Fibroblast of the conjunctiva (primary cell): ENCODE results near the gene RPL14.

Experiments
- DNase-seq: peaks from one replicate; pipeline ENCODE4 v3.0.0-alpha.2; 2010; ENCODE audit warnings: low read depth

The RPL14 gene

DNA sequence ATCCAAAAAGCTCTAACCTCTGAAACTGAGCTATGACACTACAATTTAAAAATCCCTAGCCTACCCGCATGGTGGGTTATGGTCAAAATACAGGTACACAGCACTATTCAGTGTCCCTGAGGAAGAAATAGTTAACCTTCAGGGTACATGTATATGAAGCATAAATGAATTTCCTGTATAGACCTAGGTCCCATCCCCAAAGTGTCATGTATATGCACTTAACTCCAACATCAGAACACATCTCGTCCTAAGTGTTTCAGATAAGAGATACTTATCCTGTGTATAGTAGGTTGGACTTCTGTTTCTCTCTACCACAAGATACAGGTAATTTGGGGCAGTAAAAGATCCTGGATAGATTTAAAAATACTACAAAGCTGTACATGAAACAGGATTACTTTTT, 6.4 kb downstream of the RPL14 start:
- no peak for DNase-seq

DNA sequence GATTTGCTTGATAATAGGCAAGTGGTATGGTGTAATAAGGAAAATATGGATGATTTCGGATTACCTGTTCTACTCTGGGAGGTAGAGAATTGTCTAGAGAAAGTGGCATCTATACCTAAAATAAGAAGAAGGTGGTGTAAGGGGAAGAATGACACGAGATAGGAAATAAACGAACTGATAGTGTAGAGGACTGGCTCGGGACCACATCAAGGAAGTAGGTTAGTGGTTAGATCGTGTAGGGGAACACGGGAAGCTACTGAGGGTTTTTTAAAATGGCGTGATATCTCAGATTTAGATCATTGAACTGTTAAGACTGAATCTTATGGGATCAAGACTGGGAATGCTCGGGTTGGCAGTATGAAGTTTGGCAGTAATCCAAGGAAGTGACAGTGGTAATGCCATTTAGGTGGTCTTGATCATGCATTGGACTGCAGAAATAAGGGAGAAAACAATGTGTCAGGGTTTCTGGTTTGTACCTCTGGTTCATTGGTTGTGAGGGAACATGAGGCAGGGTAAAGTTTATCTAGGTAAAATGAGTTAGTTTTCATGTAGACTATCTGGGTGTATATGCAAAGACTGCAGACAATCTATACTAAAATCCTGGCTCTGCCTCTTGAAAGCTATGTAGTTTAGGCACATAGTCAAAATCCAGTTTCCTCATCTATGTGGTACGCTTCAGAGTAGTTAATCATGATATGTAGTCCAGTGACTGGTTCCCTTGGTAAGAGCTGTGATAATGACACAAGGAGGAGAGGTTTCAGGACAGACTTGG, 7.4 kb downstream of the RPL14 start:
- no peak for DNase-seq

DNA sequence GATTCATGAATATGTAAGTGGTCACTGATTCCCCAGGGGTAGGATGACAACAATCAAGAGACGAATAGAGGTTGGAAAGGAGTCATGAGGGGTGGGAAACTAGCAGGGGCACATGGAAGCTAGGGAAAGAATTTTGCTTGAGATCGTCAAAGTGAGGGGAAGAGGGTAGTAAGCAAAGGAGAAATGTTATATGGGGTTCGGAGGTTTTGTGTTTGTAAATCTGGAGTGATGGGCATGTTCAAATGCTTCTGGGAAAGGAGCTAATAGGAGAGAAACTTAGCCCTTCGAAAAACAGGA, 7.9 kb downstream of the RPL14 start:
- DNase-seq, result no peak

DNA sequence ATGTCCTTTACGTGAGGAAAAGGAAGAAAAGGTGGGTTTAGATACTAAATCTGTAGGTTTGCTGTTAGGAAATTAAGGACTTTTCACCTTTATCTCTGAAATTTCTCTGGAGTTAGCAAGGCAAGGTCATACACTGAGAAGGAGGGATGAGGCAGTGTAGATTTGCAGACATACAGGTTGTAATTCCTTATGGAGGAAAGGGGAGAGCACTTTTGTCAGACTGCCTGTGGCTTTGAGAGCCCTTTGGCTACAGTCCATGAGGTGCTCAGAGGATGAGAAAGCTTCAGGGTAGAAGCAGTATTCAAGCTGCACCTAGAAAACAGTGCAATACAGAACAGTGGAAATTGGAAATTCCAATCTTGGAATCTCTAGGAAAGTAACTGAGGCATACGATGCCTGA, 8.3 kb downstream of the RPL14 start:
- no peak for DNase-seq

DNA sequence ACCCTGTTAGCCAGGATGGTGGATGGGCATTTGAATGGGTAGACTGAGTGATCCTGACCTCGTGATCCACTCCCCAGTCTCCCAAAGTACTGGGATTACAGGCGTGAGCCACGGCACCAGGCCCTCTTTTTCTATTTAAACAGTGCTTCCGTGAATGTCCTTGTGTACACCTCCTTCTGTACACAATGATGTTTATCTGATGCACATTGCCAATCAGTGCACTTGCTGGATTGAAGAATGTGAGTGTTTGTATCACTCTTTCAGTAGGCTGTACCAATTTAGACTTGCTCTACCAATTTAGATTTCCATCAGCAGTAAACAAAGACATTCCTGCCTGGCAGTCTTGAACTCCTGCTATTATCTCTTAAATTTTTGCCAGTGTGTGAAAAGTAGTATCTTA, 10.9 kb downstream of the RPL14 start:
- DNase-seq, result no peak

DNA sequence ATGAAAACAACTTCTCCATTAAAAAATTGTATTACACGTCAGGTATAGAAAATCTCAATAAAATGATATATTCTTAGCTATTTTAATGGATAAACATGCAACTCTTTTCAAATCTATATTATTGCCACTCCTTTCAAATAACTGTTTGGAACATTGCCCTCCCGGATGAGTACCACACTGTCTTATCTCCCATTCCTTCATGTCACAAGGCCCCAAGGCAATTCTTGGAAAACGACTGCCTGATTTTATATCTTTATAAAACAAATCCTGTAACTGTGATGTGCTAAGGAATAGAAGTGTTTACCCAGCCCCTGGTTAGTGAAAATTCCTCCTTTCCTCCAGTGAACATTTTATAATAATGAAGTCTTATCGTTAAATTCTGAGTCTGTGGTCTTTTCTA, 13.6 kb downstream of the RPL14 start:
- DNase-seq, result no peak

DNA sequence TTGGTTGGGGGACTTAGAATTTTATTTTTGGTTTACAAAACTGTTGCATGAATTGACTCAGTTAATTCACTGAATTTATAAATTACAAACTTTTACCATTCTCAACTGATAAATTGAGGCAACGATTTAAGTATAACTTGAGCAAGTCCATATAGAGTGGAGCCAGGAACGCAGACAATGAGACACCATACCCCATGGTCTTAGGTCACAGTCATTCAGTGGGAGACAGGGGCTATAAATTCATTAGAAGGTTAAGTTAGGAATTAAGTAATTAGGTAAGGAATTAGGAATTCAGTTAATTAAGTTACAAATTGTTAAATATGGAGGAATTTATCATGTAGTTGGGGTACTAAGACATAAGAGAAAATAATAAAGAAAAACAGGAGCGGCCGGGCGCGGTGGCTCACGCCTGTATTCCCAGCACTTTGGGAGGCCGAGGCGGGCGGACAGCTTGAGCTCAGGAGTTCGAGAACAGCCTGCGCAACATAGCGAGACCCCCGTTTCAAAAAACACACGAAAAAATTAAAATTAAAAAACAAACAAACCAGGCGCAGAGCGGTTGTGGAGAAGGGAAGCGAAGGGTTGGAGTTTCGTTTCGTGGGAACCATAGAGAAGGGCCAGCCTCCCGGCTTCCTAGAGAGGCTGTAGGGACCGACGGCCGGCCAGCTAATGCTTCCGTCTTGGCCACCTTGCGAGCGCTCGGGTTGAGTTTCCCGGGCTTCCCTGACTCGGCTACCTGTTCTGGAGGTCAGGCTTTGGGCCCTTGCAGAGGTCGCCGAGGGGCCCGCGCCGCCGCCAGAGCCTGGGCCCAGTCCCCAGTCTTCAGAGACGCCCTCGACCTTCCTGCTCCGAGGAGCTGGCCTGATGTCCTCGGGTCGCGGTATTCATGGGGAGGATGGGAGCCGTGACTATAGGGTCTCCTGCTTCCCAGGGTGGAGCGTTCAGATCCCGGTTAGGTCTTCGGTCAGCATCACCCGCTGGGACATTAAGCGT, 19.6 kb downstream of the RPL14 start, which contains the start of gene ZNF619:
Gene ZNF619 (plus strand): TSS at position 645 of the 993 bp plus-strand sequence. CDS start 858 bp downstream, outside the sequence.
- peak; percentile 37 for DNase-seq

DNA sequence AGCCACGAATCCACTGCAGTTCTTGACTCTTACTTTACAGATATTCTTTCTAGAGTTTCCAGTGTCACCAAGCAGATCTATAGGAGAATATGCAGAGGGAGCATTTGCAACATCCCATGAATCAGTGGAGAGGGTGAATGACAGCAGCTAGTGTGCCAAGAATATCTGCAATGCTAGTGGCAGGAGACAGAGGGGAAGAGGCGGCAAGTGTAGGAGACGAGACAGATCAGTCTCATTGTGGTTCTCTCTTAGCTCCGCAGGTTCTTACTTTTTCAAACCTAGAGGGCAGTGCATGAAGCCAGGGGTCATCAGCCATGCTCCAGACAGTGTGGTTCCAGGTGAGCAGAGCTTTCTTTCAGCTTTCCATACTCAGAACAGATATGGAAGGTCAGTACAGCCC, 20.5 kb downstream of the RPL14 start:
- DNase-seq, result no peak

DNA sequence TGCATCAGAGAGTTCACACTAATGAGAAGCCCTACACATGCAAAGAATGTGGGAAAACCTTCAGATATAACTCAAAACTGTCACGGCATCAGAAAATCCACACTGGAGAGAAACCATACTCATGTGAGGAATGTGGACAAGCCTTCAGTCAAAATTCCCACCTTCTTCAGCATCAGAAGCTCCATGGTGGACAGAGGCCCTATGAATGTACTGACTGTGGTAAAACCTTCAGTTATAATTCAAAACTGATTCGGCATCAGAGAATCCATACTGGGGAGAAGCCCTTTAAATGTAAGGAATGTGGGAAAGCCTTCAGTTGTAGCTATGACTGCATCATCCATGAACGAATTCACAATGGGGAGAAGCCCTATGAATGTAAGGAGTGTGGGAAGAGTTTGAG, 30.0 kb downstream of the RPL14 start:
- no peak for DNase-seq

DNA sequence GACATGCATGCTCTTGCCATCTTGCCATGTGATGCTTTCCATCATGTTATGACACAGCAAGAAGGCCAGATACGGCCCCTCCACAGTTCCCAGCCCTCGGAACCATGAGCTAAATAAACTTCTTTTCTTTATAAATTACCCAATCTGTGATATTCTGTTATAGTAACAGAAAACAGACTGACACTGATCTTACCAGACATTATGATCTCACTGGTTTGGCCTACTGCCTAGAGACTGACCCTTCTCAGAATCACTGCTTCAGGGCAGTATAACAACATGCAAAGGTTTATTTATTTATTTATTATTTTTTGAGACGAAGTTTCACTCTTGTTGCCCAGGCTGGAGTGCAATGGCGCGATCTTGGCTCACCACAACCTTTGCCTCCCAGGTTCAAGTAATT, 33.8 kb downstream of the RPL14 start:
- DNase-seq, result peak; percentile 32

DNA sequence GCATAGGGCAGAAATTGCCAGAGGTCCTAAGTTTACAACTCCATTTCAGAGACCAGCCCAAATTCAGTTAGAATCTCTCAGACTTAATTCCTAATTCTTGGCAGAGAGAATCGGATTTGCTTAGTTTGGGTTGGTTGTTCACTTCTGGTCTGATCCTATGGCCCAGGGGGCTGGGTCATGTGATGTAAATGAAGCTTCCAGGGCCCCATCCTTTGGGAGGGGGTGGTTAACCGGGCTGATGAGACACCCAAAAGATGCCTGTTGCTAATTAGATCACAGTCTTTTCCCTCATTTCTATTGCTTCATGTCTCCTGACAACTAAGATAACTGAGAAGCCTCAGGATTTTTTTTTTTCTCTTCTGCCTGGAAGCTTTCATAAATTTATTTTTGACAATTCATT, 37.6 kb downstream of the RPL14 start:
- peak; percentile 12 for DNase-seq

DNA sequence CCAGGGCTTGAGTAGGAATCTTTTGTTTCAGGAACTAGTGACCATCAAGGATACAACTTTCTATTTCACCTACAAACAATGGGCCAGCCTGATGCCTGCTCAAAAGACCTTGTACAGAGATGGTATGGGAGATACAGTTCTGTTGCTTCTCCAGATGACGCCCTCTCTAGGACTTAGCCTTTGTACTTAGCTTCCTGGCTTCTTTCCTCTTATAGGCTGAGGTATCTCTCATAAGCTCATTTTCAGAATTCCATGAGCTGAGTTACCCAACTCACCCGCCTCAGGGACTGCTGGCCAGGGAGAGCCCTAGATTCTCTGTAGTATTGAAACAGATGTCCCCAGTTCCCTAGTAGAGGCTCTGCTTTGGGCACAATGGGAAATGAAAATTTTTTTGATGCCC, 40.1 kb downstream of the RPL14 start:
- no peak for DNase-seq

- DNase-seq, result no peak
Measured at GRCh38 chr3:40499952-40500351, 42.8 kb downstream of the RPL14 start.

DNA sequence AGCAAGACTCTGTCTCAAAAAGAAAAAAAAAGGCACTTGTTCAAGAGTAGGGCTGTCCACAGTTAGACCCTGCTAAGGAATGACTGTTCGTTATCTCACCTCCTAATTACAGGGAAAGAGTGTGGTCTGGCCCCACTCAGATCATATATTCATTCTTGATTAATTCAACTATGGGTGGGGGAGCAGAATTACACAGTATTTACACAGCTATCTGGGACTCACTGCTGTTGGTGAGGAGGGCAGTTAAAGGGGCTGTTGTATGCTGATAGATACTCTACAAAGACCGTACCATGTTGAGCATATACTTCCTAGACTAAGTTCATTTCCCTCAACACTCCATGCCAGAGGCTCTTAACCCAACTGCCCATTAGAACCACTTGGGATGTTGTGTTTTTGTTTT, 44.9 kb downstream of the RPL14 start:
- no peak for DNase-seq

GRCh38 chr3:40504636-40505430, 47.7 kb downstream of the RPL14 start:
- peak; percentile 64 for DNase-seq

GRCh38 chr3:40505599-40506462, 48.7 kb downstream of the RPL14 start, which contains the start of gene ZNF620:
Gene ZNF620, plus strand, starts transcription at chr3:40506039. Its CDS starts 314 bp downstream, at chr3:40506353.
- no peak for DNase-seq

DNA sequence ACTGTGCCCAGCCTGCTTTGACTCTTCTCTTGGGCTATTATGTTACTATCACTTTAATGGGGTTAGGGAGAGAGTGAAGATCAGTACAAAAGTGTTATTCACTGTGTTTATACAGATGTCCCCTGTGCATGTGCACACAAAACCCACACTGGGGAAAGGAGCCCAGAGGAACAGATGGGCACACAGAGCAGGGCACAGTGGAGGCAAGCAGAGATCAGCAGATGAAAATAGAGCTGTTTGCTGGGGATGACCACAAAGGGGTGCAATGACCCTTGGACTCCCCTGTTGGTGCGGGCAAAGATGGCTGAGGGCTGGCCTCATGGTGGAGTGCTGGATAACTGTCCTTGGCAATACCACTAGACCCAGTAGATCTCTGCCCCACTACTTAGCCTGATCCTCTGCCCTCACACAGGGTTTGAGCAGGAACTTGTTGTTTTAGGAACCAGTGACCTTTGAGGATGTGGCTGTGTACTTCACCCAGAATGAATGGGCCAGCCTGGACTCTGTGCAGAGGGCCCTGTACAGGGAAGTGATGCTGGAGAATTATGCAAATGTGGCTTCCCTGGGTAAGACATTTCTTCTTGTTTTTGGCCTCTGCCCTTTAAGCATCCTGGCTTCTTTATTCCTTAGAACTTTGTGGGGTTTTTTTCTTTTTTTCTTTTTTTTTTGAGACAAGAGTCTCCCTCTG, 54.0 kb downstream of the RPL14 start:
- no peak for DNase-seq

DNA sequence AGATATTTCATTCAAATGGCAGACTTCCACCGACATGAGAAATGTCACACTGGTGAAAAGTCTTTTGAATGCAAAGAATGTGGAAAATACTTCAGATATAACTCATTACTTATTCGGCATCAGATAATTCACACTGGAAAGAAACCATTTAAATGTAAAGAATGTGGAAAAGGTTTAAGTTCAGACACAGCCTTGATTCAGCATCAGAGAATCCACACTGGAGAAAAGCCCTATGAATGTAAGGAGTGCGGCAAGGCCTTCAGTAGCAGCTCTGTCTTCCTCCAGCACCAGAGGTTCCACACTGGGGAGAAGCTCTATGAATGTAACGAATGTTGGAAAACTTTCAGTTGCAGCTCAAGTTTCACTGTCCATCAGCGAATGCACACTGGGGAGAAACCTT, 59.1 kb downstream of the RPL14 start:
- DNase-seq, result no peak

GRCh38 chr3:40518067-40518466, 60.9 kb downstream of the RPL14 start:
- no peak for DNase-seq
